Measurements from ENCODE around the gene TNP1.

TNP1 gene

GRCh38 chr2:216888081-216888480, 28.2 kb upstream of the TNP1 start:
- H3K9ac ChIP-seq (ENCODE audit: low read length): no peak overlapping the region
- peaks cover 12% of the 10 kb centered on the region for H3K4me1 ChIP-seq (ENCODE audit: control insufficient read depth, insufficient read depth, low read length)
- no peaks in the 10 kb centered on the region for H3K9me3 ChIP-seq (ENCODE audit: control insufficient read depth, insufficient read depth, low read depth, low read length)
- H3K27me3 ChIP-seq (ENCODE audit: control insufficient read depth, insufficient read depth, low read length): no peaks in the 10 kb centered on the region
- H3K4me3 ChIP-seq (ENCODE audit: low read depth, low read length): no peak overlapping the region
- no peaks in the 10 kb centered on the region for H3K36me3 ChIP-seq (ENCODE audit: control insufficient read depth, insufficient read depth, low read length)
- no peak overlapping the region for H3K27ac ChIP-seq (ENCODE audit: low read depth, low read length)

GRCh38 chr2:216887138-216887537, 27.3 kb upstream of the TNP1 start:
- peaks cover 12% of the 10 kb centered on the region for H3K4me1 ChIP-seq (ENCODE audit: control insufficient read depth, insufficient read depth, low read length)
- no peak overlapping the region for H3K4me3 ChIP-seq (ENCODE audit: low read depth, low read length)
- H3K36me3 ChIP-seq (ENCODE audit: control insufficient read depth, insufficient read depth, low read length): no peaks in the 10 kb centered on the region
- no peaks in the 10 kb centered on the region for H3K9me3 ChIP-seq (ENCODE audit: control insufficient read depth, insufficient read depth, low read depth, low read length)
- no peak overlapping the region for H3K9ac ChIP-seq (ENCODE audit: low read length)
- no peak overlapping the region for H3K27ac ChIP-seq (ENCODE audit: low read depth, low read length)
- H3K27me3 ChIP-seq (ENCODE audit: control insufficient read depth, insufficient read depth, low read length): no peaks in the 10 kb centered on the region

GRCh38 chr2:216885117-216885553, 25.3 kb upstream of the TNP1 start:
- no peaks in the 10 kb centered on the region for H3K27me3 ChIP-seq (ENCODE audit: control insufficient read depth, insufficient read depth, low read length)
- H3K4me1 ChIP-seq (ENCODE audit: control insufficient read depth, insufficient read depth, low read length): peaks cover 12% of the 10 kb centered on the region
- no peaks in the 10 kb centered on the region for H3K9me3 ChIP-seq (ENCODE audit: control insufficient read depth, insufficient read depth, low read depth, low read length)
- H3K4me3 ChIP-seq (ENCODE audit: low read depth, low read length): no peak overlapping the region
- no peak overlapping the region for H3K9ac ChIP-seq (ENCODE audit: low read length)
- H3K27ac ChIP-seq (ENCODE audit: low read depth, low read length): no peak overlapping the region
- H3K36me3 ChIP-seq (ENCODE audit: control insufficient read depth, insufficient read depth, low read length): no peaks in the 10 kb centered on the region

GRCh38 chr2:216884347-216884746, 24.5 kb upstream of the TNP1 start:
- Histone ChIP-seq H3K4me3 (ENCODE audit: low read depth, low read length) (no peak overlapping the region), H3K27ac (ENCODE audit: low read depth, low read length) (no peak overlapping the region), H3K36me3 (ENCODE audit: control insufficient read depth, insufficient read depth, low read length) (no peaks in the 10 kb centered on the region), H3K9me3 (ENCODE audit: control insufficient read depth, insufficient read depth, low read depth, low read length) (no peaks in the 10 kb centered on the region), H3K27me3 (ENCODE audit: control insufficient read depth, insufficient read depth, low read length) (no peaks in the 10 kb centered on the region), H3K9ac (ENCODE audit: low read length) (no peak overlapping the region), H3K4me1 (ENCODE audit: control insufficient read depth, insufficient read depth, low read length) (peaks cover 12% of the 10 kb centered on the region)

GRCh38 chr2:216882876-216883275, 23.0 kb upstream of the TNP1 start:
- H3K9ac ChIP-seq (ENCODE audit: low read length): no peak overlapping the region
- H3K4me3 ChIP-seq (ENCODE audit: low read depth, low read length): no peak overlapping the region
- no peaks in the 10 kb centered on the region for H3K4me1 ChIP-seq (ENCODE audit: control insufficient read depth, insufficient read depth, low read length)
- H3K27me3 ChIP-seq (ENCODE audit: control insufficient read depth, insufficient read depth, low read length): no peaks in the 10 kb centered on the region
- no peaks in the 10 kb centered on the region for H3K36me3 ChIP-seq (ENCODE audit: control insufficient read depth, insufficient read depth, low read length)
- no peak overlapping the region for H3K27ac ChIP-seq (ENCODE audit: low read depth, low read length)
- H3K9me3 ChIP-seq (ENCODE audit: control insufficient read depth, insufficient read depth, low read depth, low read length): no peaks in the 10 kb centered on the region

- H3K27me3 ChIP-seq (ENCODE audit: control insufficient read depth, insufficient read depth, low read length): no peaks in the 10 kb centered on the region
- H3K4me3 ChIP-seq (ENCODE audit: low read depth, low read length): no peak overlapping the region
- H3K27ac ChIP-seq (ENCODE audit: low read depth, low read length): no peak overlapping the region
- no peaks in the 10 kb centered on the region for H3K36me3 ChIP-seq (ENCODE audit: control insufficient read depth, insufficient read depth, low read length)
- H3K4me1 ChIP-seq (ENCODE audit: control insufficient read depth, insufficient read depth, low read length): no peaks in the 10 kb centered on the region
- H3K9me3 ChIP-seq (ENCODE audit: control insufficient read depth, insufficient read depth, low read depth, low read length): no peaks in the 10 kb centered on the region
- H3K9ac ChIP-seq (ENCODE audit: low read length): no peak overlapping the region
Observed at GRCh38 chr2:216881411-216881810, 21.5 kb upstream of the TNP1 start.

- no peak overlapping the region for H3K27ac ChIP-seq (ENCODE audit: low read depth, low read length)
- no peaks in the 10 kb centered on the region for H3K4me1 ChIP-seq (ENCODE audit: control insufficient read depth, insufficient read depth, low read length)
- no peaks in the 10 kb centered on the region for H3K36me3 ChIP-seq (ENCODE audit: control insufficient read depth, insufficient read depth, low read length)
- no peak overlapping the region for H3K4me3 ChIP-seq (ENCODE audit: low read depth, low read length)
- H3K9ac ChIP-seq (ENCODE audit: low read length): no peak overlapping the region
- no peaks in the 10 kb centered on the region for H3K9me3 ChIP-seq (ENCODE audit: control insufficient read depth, insufficient read depth, low read depth, low read length)
- no peaks in the 10 kb centered on the region for H3K27me3 ChIP-seq (ENCODE audit: control insufficient read depth, insufficient read depth, low read length)
Observed at GRCh38 chr2:216880509-216881184, 20.8 kb upstream of the TNP1 start.

- no peak overlapping the region for H3K9ac ChIP-seq (ENCODE audit: low read length)
Observed at GRCh38 chr2:216879727-216880508, 20.1 kb upstream of the TNP1 start.

GRCh38 chr2:216878072-216878471, 18.2 kb upstream of the TNP1 start:
- Histone ChIP-seq H3K27me3 (ENCODE audit: control insufficient read depth, insufficient read depth, low read length) (no peaks in the 10 kb centered on the region), H3K27ac (ENCODE audit: low read depth, low read length) (no peak overlapping the region), H3K36me3 (ENCODE audit: control insufficient read depth, insufficient read depth, low read length) (no peaks in the 10 kb centered on the region), H3K9ac (ENCODE audit: low read length) (no peak overlapping the region), H3K4me3 (ENCODE audit: low read depth, low read length) (no peak overlapping the region), H3K9me3 (ENCODE audit: control insufficient read depth, insufficient read depth, low read depth, low read length) (no peaks in the 10 kb centered on the region), H3K4me1 (ENCODE audit: control insufficient read depth, insufficient read depth, low read length) (no peaks in the 10 kb centered on the region)

More at GRCh38 chr2:216879727-216880508, 20.1 kb upstream of the TNP1 start:
- no peaks in the 10 kb centered on the region for H3K27me3 ChIP-seq (ENCODE audit: control insufficient read depth, insufficient read depth, low read length)
- no peaks in the 10 kb centered on the region for H3K9me3 ChIP-seq (ENCODE audit: control insufficient read depth, insufficient read depth, low read depth, low read length)
- H3K36me3 ChIP-seq (ENCODE audit: control insufficient read depth, insufficient read depth, low read length): no peaks in the 10 kb centered on the region
- H3K27ac ChIP-seq (ENCODE audit: low read depth, low read length): no peak overlapping the region
- H3K4me1 ChIP-seq (ENCODE audit: control insufficient read depth, insufficient read depth, low read length): no peaks in the 10 kb centered on the region
- H3K4me3 ChIP-seq (ENCODE audit: low read depth, low read length): no peak overlapping the region

GRCh38 chr2:216877085-216877484, 17.2 kb upstream of the TNP1 start:
- no peaks in the 10 kb centered on the region for H3K9me3 ChIP-seq (ENCODE audit: control insufficient read depth, insufficient read depth, low read depth, low read length)
- H3K9ac ChIP-seq (ENCODE audit: low read length): no peak overlapping the region
- no peaks in the 10 kb centered on the region for H3K36me3 ChIP-seq (ENCODE audit: control insufficient read depth, insufficient read depth, low read length)
- H3K27me3 ChIP-seq (ENCODE audit: control insufficient read depth, insufficient read depth, low read length): no peaks in the 10 kb centered on the region
- no peak overlapping the region for H3K4me3 ChIP-seq (ENCODE audit: low read depth, low read length)
- no peak overlapping the region for H3K27ac ChIP-seq (ENCODE audit: low read depth, low read length)
- H3K4me1 ChIP-seq (ENCODE audit: control insufficient read depth, insufficient read depth, low read length): no peaks in the 10 kb centered on the region

- no peaks in the 10 kb centered on the region for H3K27me3 ChIP-seq (ENCODE audit: control insufficient read depth, insufficient read depth, low read length)
Observed at GRCh38 chr2:216875862-216876261, 16.0 kb upstream of the TNP1 start.

More at GRCh38 chr2:216875862-216876261, 16.0 kb upstream of the TNP1 start:
- Histone ChIP-seq H3K27ac (ENCODE audit: low read depth, low read length) (no peak overlapping the region), H3K9me3 (ENCODE audit: control insufficient read depth, insufficient read depth, low read depth, low read length) (no peaks in the 10 kb centered on the region), H3K4me1 (ENCODE audit: control insufficient read depth, insufficient read depth, low read length) (no peaks in the 10 kb centered on the region), H3K9ac (ENCODE audit: low read length) (no peak overlapping the region), H3K4me3 (ENCODE audit: low read depth, low read length) (no peak overlapping the region), H3K36me3 (ENCODE audit: control insufficient read depth, insufficient read depth, low read length) (no peaks in the 10 kb centered on the region)
